ENCODE data around the gene SMARCA4. TPM values are rescaled to one million over a fixed set of nuclear protein-coding genes. Genes with fewer than 3 reads are reported as not detected.
"Not testable (repeated sequence)": the region's sequence is repeated elsewhere in the genome, so short reads cannot be mapped to it uniquely, and the experiment has no call there.

SMARCA4 gene
- total RNA-seq, 1 donor from 2014 or later = 313 TPM

DNA sequence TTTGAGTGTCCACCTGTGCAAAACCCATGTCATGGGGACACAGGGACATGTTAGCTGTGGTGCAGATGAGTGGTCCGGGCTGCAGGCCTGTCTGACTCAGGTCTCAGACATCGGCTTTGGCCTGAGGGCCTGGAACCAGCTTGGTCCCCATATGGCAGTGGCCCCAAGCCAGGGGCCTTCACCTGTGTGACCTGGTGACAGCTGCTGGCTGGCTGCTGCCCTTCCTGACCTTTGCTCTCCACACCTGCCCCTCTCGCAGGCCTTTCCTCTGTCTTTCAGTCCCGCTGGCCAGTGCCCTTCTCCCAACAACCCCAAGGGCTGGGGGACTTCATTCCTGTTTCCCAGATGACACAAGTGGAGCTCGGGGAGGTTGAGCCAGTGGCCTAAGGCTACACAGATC is 105.5 kb downstream of the SMARCA4 start:
- no peak for DNase-seq (ENCODE audit: low read depth)

- DNase-seq (ENCODE audit: low read depth) = no peak
Observed at GRCh38 chr19:11067356-11068113, 106.7 kb downstream of the SMARCA4 start.

- no peak for DNase-seq (ENCODE audit: low read depth)
Observed at GRCh38 chr19:11069561-11069960, 108.7 kb downstream of the SMARCA4 start.

DNA sequence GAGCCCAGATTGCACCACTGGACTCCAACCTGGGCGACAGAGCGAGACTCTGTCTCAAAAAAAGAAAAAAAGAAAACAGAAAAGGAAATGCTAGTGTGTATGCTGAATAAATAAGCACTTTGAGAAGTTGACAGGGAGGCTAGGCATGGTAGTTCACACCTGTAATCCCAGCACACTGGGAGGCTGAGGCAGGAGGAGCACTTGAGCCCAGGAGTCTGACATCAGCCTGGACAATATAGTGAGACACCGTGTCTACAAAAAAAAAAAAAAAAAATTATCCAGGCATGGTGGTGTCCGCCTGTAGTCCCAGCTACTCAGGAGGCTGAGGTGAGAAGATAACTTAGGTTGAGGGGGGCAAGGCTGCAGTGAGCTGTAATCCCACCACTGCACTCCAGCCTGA is 109.3 kb downstream of the SMARCA4 start:
- DNase-seq (ENCODE audit: low read depth) = no peak

- DNase-seq (ENCODE audit: low read depth) = no peak
Observed at GRCh38 chr19:11073568-11073967, 112.7 kb downstream of the SMARCA4 start.

DNA sequence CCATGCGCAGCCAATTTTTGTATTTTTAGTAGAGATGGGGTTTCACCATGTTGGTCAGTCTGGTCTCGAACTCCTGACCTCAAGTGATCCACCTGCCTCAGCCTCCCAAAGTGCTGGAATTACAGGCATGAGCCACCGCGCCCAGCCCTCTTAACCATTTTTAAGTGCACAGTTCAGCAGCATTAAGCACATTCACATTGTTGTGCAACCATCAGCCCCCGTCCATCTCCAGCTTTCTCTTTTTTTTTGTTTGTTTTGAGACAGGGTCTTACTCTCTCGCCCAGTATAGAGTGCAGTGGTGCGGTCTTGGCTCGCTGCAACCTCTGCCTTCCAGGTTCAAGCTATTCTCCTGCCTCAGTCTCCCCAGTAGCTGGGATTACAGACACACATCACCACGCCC is 116.0 kb downstream of the SMARCA4 start:
- DNase-seq (ENCODE audit: low read depth) = not testable (repeated sequence)

DNA sequence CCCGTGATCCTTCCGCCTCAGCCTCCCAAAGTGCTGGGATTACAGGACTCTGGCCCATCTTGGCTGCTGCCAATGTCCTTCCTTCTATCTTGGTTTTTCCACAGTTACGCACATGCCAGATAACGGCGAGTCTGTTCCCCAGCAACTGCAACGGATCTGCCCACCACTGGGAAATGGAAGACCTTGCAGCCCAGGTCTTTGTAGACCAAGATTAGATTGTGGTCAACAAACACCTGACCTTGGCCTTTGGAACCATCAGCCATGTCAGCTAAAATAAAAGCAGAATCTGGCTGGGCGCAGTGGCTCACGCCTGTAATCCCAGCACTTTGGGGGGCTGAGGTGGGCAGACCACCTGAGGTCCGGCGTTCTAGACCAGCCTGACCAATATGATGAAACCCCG is 118.1 kb downstream of the SMARCA4 start:
- DNase-seq (ENCODE audit: low read depth) = no peak

- DNase-seq (ENCODE audit: low read depth) = no peak
Observed at GRCh38 chr19:11079999-11080398, 119.2 kb downstream of the SMARCA4 start.

DNA sequence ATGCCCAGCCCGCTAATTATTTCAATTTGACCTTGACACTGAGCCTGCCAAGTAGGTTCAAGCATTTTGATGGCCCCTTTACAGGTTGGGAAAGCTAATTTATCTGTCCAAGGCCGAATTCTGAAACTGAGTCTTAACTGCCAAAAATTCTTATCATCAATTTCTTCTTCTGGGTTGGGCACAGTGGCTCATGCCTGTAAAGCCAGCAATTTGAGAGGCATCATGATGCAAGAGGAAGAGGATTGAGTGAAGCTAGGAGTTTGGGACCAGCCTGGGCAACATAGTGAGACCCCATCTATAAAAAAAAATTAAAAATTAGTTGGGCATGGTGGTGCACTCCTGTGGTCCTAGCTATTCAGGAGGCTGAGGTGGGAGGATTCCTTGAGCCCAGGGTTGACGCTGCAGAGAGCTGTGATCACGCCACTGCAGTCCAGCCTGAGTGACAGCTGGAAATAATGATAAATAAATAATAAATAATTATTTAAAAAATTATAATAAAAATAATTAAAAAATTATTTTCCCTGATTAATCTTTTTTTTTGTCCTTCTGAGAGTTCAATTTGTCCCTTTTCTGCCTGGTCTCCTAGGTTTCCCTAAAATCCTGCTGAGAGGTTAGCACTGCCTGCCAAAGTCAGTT is 127.2 kb downstream of the SMARCA4 start:
- no peak for DNase-seq (ENCODE audit: low read depth)

DNA sequence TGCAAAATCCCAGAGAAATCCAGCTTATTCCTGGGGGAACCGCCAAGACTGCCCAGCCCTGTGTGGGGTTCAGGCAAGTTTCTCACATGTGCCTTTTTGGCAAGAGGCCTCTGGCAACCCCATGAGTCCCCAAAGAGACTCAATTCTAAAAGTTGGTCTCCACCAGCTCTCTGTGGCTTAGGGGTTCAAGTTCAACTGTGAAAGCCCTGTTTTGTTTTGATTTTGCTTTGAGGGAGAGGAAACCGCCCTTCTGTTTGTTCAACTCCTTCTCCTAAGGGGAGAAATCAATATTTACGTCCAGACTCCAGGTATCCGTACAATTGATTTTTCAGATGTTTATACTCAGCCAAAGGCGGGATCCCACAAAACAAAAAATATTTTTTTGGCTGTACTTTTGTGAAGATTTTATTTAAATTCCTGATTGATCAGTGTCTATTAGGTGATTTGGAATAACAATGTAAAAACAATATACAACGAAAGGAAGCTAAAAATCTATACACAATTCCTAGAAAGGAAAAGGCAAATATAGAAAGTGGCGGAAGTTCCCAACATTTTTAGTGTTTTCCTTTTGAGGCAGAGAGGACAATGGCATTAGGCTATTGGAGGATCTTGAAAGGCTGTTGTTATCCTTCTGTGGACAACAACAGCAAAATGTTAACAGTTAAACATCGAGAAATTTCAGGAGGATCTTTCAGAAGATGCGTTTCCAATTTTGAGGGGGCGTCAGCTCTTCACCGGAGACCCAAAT is 127.8 kb downstream of the SMARCA4 start:
- DNase-seq (ENCODE audit: low read depth) = no peak

DNA sequence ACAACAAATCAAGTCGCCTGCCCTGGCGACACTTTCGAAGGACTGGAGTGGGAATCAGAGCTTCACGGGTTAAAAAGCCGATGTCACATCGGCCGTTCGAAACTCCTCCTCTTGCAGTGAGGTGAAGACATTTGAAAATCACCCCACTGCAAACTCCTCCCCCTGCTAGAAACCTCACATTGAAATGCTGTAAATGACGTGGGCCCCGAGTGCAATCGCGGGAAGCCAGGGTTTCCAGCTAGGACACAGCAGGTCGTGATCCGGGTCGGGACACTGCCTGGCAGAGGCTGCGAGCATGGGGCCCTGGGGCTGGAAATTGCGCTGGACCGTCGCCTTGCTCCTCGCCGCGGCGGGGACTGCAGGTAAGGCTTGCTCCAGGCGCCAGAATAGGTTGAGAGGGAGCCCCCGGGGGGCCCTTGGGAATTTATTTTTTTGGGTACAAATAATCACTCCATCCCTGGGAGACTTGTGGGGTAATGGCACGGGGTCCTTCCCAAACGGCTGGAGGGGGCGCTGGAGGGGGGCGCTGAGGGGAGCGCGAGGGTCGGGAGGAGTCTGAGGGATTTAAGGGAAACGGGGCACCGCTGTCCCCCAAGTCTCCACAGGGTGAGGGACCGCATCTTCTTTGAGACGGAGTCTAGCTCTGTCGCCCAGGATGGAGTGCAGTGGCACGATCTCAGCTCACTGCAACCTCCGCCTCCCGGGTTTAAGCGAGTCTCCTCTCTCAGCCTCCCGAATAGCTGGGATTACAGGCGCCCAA is 128.6 kb downstream of the SMARCA4 start, which contains the start of gene LDLR:
Gene LDLR (plus strand): TSS at position 210 of the 760 bp plus-strand sequence. CDS start 86 bp downstream, at position 296.
- peak; percentile 96 for DNase-seq (ENCODE audit: low read depth)

GRCh38 chr19:11090014-11090263 is 129.1 kb downstream of the SMARCA4 start:
- DNase-seq (ENCODE audit: low read depth) = not testable (repeated sequence)

GRCh38 chr19:11090264-11090996 is 129.6 kb downstream of the SMARCA4 start:
- peak; percentile 84 for DNase-seq (ENCODE audit: low read depth)

GRCh38 chr19:11090997-11091702 is 130.3 kb downstream of the SMARCA4 start:
- DNase-seq (ENCODE audit: low read depth) = no peak

- peak; percentile 94 for DNase-seq (ENCODE audit: low read depth)
Observed at GRCh38 chr19:11091703-11092153, 130.9 kb downstream of the SMARCA4 start.

- peak; percentile 82 for DNase-seq (ENCODE audit: low read depth)
Observed at GRCh38 chr19:11092181-11092538, 131.3 kb downstream of the SMARCA4 start.

DNA sequence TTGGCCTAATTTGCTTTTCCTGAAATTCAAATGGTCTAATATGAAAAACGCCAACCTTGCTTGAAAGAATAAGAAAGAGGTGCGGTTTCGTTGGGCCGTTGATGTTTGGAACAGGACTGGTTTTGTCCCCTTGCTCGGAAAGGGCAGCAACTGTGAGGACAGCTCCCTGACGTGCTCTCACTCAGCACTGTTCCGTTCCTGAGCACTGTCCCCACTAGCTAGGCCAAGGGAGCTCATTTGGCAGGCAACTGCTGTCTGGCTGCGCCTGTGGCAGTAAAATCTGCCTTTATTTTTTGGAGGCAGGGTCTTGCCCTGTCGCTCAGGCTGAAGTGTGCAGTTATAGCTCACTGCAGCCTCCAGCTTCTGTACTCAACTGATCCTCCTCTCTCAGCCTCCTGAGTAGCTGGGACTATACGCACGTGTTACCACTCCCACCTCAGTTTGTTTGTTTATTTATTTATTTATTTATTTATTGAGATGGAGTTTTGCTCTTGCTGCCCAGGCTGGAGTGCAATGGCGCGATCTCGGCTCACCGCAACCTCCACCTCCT is 132.9 kb downstream of the SMARCA4 start:
- no peak for DNase-seq (ENCODE audit: low read depth)

DNA sequence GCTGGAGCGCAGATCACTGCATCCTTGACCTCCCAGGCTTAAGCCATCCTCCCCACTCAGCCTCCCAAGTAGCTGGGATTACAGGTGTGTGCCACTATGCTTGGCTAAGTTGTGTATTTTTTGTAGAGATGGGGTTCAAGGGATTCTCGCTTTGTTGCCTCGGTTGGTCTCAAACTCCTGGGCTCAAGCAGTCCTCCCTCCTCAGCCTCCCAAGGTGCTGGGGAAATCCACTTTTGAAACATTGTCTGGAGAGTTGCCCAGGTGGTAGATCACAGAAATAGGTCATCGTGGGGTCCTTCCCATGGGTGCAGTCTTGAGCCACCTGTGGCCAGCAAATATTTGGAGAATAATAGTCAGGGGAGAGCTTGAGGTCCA is 133.7 kb downstream of the SMARCA4 start:
- DNase-seq (ENCODE audit: low read depth) = no peak

DNA sequence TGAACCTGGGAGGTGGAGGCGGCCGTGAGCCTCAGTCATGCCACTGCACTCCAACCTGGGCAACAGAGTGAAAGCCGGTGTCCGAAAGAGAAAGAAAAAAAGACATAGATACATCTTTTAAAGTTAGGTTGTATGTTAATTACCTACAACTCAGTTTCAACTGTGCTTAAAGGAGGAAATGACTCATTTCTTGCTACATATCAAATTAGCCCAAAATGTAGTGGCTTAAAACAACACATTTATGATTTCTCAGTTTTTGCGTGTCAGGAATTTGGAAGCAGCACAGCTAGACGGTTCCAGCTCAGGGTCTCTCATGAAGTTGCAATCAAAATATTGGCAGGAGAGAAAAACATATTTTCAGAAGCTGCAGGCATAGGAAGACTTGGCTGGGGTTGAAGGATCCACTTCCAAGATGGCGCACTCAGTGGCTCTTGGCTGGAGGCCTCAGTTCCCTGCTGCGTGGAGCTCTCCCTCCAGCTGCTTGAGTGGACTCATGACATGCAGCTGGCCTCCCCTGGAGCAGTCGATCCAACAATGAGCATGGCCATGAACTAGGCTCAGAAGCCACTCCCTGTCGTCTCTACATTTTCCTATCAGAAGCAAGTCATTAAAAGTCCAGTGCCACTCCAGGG is 135.5 kb downstream of the SMARCA4 start:
- peak; percentile 61 for DNase-seq (ENCODE audit: low read depth)

- not testable (repeated sequence) for DNase-seq (ENCODE audit: low read depth)
Observed at GRCh38 chr19:11097367-11097766, 136.5 kb downstream of the SMARCA4 start.
